H1 (cell line): Measurements from ENCODE around the gene SMAD1. TPM values are rescaled to one million over a fixed set of nuclear protein-coding genes. Genes with fewer than 3 reads are reported as not detected.

Source experiments
- CTCF ChIA-PET: fragments of 300-600 bp; sonication (Branson Sonifier 250); formaldehyde crosslinking; loops from one replicate; lab custom pipeline; 2021; ENCODE audit not compliant: partially characterized antibody; lab: Charles Lee
- POLR2A ChIA-PET: fragments of 300-600 bp; sonication (Branson Sonifier 250); formaldehyde crosslinking; loops from one replicate; lab custom pipeline; 2021; ENCODE audit warnings: inconsistent platforms; ENCODE audit not compliant: partially characterized antibody; lab: Charles Lee
- DNase-seq, 2 experiments: peaks; one replicate each; pipeline versions ENCODE4 v3.0.0 to v3.0.0-alpha.2; 2010 to 2022; ENCODE audit warnings: low spot score in 2 of 2, low read depth in 1 of 2, mixed read lengths in 1 of 2
- FAIRE-seq: peaks from 2 replicates; lab custom pipeline; 2011; peaks lifted over from hg19 to GRCh38; lab: Jason Lieb, UNC
- H2AFZ ChIP-seq: 2 replicates; pipeline ENCODE4 v1.8.1; 2012; ENCODE audit warnings: low read length, inconsistent platforms
- H2AK5ac ChIP-seq: 2 replicates; pipeline ENCODE4 v1.6.1; 2013; ENCODE audit warnings: low read depth, low read length
- H2BK120ac ChIP-seq: replicated peaks from 2 replicates; pipeline ENCODE3; 2013; ENCODE audit warnings: low read depth, low read length, inconsistent platforms
- H2BK12ac ChIP-seq: 2 replicates; pipeline ENCODE4 v1.6.1; 2013; ENCODE audit warnings: low read depth, low read length
- H2BK15ac ChIP-seq: 2 replicates; pipeline ENCODE4 v1.6.1; 2013; ENCODE audit warnings: low read length
- H2BK20ac ChIP-seq: 2 replicates; pipeline ENCODE4 v1.6.1; 2013; ENCODE audit warnings: low read length
- H2BK5ac ChIP-seq: 2 replicates; pipeline ENCODE4 v1.6.1; 2013; ENCODE audit warnings: low read depth, low read length
- H3K14ac ChIP-seq: 2 replicates; pipeline ENCODE4 v1.6.1; 2013; ENCODE audit warnings: inconsistent platforms; ENCODE audit not compliant: insufficient read length
- H3K18ac ChIP-seq: 2 replicates; pipeline ENCODE4 v1.6.1; 2013; ENCODE audit warnings: low read length; ENCODE audit errors: extremely low read depth
- H3K23ac ChIP-seq: 2 replicates; pipeline ENCODE4 v1.6.1; 2013; ENCODE audit warnings: inconsistent platforms; ENCODE audit not compliant: insufficient read length
- H3K23me2 ChIP-seq: 2 replicates; pipeline ENCODE4 v1.6.1; 2013; ENCODE audit warnings: low read depth, low read length
- H3K27ac ChIP-seq: 2 replicates; pipeline ENCODE4 v1.6.1; 2011; ENCODE audit warnings: low read depth, low read length, inconsistent platforms
- H3K27me3 ChIP-seq, 4 experiments: replicated peaks in 1 of 4; 1 replicate in 1 of 4; 2 replicates in 3 of 4; pipeline versions ENCODE4 v1.6.1 to v1.8.1; 2011 to 2013; ENCODE audit warnings: low read length in 3 of 4, mild to moderate bottlenecking in 3 of 4, inconsistent platforms in 2 of 4, mixed read lengths in 2 of 4, moderate library complexity in 1 of 4; ENCODE audit not compliant: control insufficient read depth in 3 of 4, insufficient read depth in 3 of 4; ENCODE audit errors: extremely low read depth in 1 of 4
- H3K36me3 ChIP-seq, 4 experiments: 2 replicates each; pipeline versions ENCODE4 v1.6.1 to v1.8.1; 2011 to 2013; ENCODE audit warnings: mild to moderate bottlenecking in 4 of 4, low read length in 3 of 4, moderate library complexity in 2 of 4, control low read depth in 1 of 4, inconsistent platforms in 1 of 4; ENCODE audit not compliant: insufficient read depth in 4 of 4, control insufficient read depth in 2 of 4
- H3K4ac ChIP-seq: replicated peaks from 2 replicates; pipeline ENCODE3; 2013; ENCODE audit warnings: low read length, low read depth, mixed read lengths, inconsistent platforms; ENCODE audit not compliant: insufficient read length
- H3K4me1 ChIP-seq, 4 experiments: replicated peaks in 1 of 4; 1 replicate in 1 of 4; 2 replicates in 3 of 4; pipeline versions ENCODE4 v1.6.1 to v1.8.1; 2011 to 2013; ENCODE audit warnings: low read length in 3 of 4, inconsistent platforms in 2 of 4, mixed read lengths in 1 of 4; ENCODE audit not compliant: insufficient read depth in 4 of 4, control insufficient read depth in 3 of 4
- H3K4me2 ChIP-seq, 2 experiments: 2 replicates each; pipeline versions ENCODE4 v1.6.1 to v1.8.1; 2011 to 2013; ENCODE audit warnings: low read depth in 2 of 2, low read length in 2 of 2, control low read depth in 1 of 2, inconsistent platforms in 1 of 2, mild to moderate bottlenecking in 1 of 2; ENCODE audit not compliant: insufficient read depth in 1 of 2
- H3K4me3 ChIP-seq, 4 experiments: fragments of 200-600, 300-600 bp in 1 of 4; sonication (generic), shearing (Covaris generic), sonication (Bioruptor Twin) in 1 of 4; 2 replicates each; pipeline versions ENCODE4 v1.5.1 to v1.8.1; 2011 to 2016; ENCODE audit warnings: low read length in 4 of 4, low read depth in 3 of 4, control low read depth in 2 of 4, inconsistent platforms in 2 of 4, mild to moderate bottlenecking in 2 of 4, mixed read lengths in 1 of 4, moderate library complexity in 1 of 4; ENCODE audit not compliant: insufficient read depth in 2 of 4; ENCODE audit errors: extremely low read depth in 1 of 4
- H3K56ac ChIP-seq: replicated peaks from 2 replicates; pipeline ENCODE3; 2013; ENCODE audit warnings: low read depth, mild to moderate bottlenecking, mixed read lengths, low read length, inconsistent platforms; ENCODE audit not compliant: insufficient read length
- H3K79me1 ChIP-seq: 2 replicates; pipeline ENCODE4 v1.6.1; 2013; ENCODE audit warnings: low read depth, low read length, control low read depth
- H3K79me2 ChIP-seq, 2 experiments: 2 replicates each; pipeline versions ENCODE4 v1.6.1 to v1.8.1; 2012 to 2013; ENCODE audit warnings: low read length in 2 of 2, mild to moderate bottlenecking in 2 of 2, inconsistent platforms in 1 of 2; ENCODE audit not compliant: insufficient read depth in 2 of 2, control insufficient read depth in 1 of 2
- H3K9ac ChIP-seq, 4 experiments: replicated peaks in 1 of 4; 1 replicate in 1 of 4; 2 replicates in 3 of 4; pipeline versions ENCODE4 v1.6.1 to v1.8.1; 2011 to 2013; ENCODE audit warnings: low read depth in 3 of 4, low read length in 3 of 4, control low read depth in 2 of 4, mild to moderate bottlenecking in 2 of 4, moderate library complexity in 2 of 4, inconsistent platforms in 1 of 4; ENCODE audit errors: extremely low read depth in 1 of 4
- H3K9me3 ChIP-seq, 2 experiments: 2 replicates each; pipeline versions ENCODE4 v1.6.1 to v1.8.1; 2012 to 2013; ENCODE audit warnings: mild to moderate bottlenecking in 2 of 2, moderate library complexity in 2 of 2, control low read depth in 1 of 2, inconsistent platforms in 1 of 2, low read depth in 1 of 2, low read length in 1 of 2, mixed read lengths in 1 of 2; ENCODE audit not compliant: insufficient read depth in 2 of 2
- H4K20me1 ChIP-seq, 2 experiments: replicated peaks in 1 of 2; 2 replicates each; pipeline versions ENCODE3 to v1.8.1; 2011 to 2013; ENCODE audit warnings: inconsistent platforms in 2 of 2, low read length in 2 of 2, mild to moderate bottlenecking in 1 of 2; ENCODE audit not compliant: insufficient read depth in 2 of 2, control insufficient read depth in 1 of 2
- H4K5ac ChIP-seq: 2 replicates; pipeline ENCODE4 v1.6.1; 2013; ENCODE audit warnings: low read length, low read depth, mixed read lengths, inconsistent platforms; ENCODE audit not compliant: insufficient read length
- H4K8ac ChIP-seq: 2 replicates; pipeline ENCODE4 v1.8.0; 2013; ENCODE audit warnings: mild to moderate bottlenecking, moderate library complexity, low read length, inconsistent platforms; ENCODE audit not compliant: insufficient read depth; ENCODE audit errors: extremely low read depth
- H4K91ac ChIP-seq: replicated peaks from 2 replicates; pipeline ENCODE3; 2013; ENCODE audit warnings: low read length, mixed read lengths, inconsistent platforms; ENCODE audit not compliant: insufficient read length
- HDAC6 ChIP-seq: IDR thresholded peaks from one replicate; pipeline ENCODE4 v1.7.1; 2012; ENCODE audit warnings: low read depth, mild to moderate bottlenecking, inconsistent platforms, low read length, moderate library complexity
- TAF7 ChIP-seq: optimal IDR thresholded peaks from 2 replicates; pipeline ENCODE3; 2011; ENCODE audit warnings: low read depth, mild to moderate bottlenecking, inconsistent platforms, low read length, moderate library complexity, borderline replicate concordance
- whole genome bisulfite sequencing, 2 experiments: shearing (Covaris generic) in 1 of 2; methylation state at CpG; one replicate each; pipeline versions ENCODE4 v1.1.6 to v1.1.7; 2013 to 2015; ENCODE audit warnings: low lambda C conversion rate in 2 of 2, mixed read lengths in 2 of 2, inconsistent platforms in 1 of 2, low coverage in 1 of 2, missing lambda C conversion rate in 1 of 2; ENCODE audit not compliant: insufficient replicate concordance in 2 of 2, insufficient coverage in 1 of 2, insufficient read length in 1 of 2; ENCODE audit errors: extremely low coverage in 1 of 2, missing lambda C conversion rate in 1 of 2; 5-methylcytosine and 5-hydroxymethylcytosine counted together
- polyA plus RNA-seq, 7 experiments: library from polyadenylated mRNA; depleted of rRNA in 3 of 7; stranded (reverse) in 5 of 7; unstranded in 2 of 7; fragments of >200 nt in 5 of 7; fragments of 200-250 nt in 2 of 7; gene quantifications; 1 replicate in 5 of 7; 2 replicates in 1 of 7; 4 replicates in 1 of 7; pipeline versions ENCODE4 v1.2.1 to v1.2.3, GENCODE V29; 2011 to 2013; ENCODE audit warnings: missing spikeins in 2 of 7, mixed read lengths in 2 of 7
- total RNA-seq: library from RNA; stranded (reverse); fragmentation: NEBNext Ultra II Directional; extraction: Animal tissue kit (Norgen Biotek cat#: 25700); gene quantifications from 2 replicates; pipeline ENCODE4 v1.2.1, GENCODE V29; 2021

The SMAD1 gene
- total and polyA plus RNA-seq, 2 of the 8 experiments (the other 6 are each of a cell fraction or from before 2014, with no cell fraction given) = 22.6 to 25.3 TPM

GRCh38 chr4:145483514-145483913 is 1.9 kb downstream of the SMAD1 start:
- ChIA-PET POLR2A (no interaction called here), CTCF (no interaction called here)
- H2AK5ac ChIP-seq = no peak overlapping the region
- peaks cover 0 to 56% of the 10 kb centered on the region in 2 experiments; a peak in 3 of 4 replicates for H3K79me2 ChIP-seq
- H4K8ac ChIP-seq = no peak overlapping the region
- H2BK120ac ChIP-seq = no peak overlapping the region
- H3K4ac ChIP-seq = no peak overlapping the region
- DNase-seq (no peak), FAIRE-seq (no peak)
- no peak overlapping the region for H2AFZ ChIP-seq
- H3K18ac ChIP-seq = no peak overlapping the region
- no peak overlapping the region for H3K27ac ChIP-seq
- H3K9ac ChIP-seq = no peak overlapping the region
- no peak overlapping the region for H2BK12ac ChIP-seq
- H3K27me3 ChIP-seq = no peaks in the 10 kb centered on the region; a peak in 1 of 7 replicates
- H2BK5ac ChIP-seq = no peak overlapping the region
- H3K23ac ChIP-seq = no peak overlapping the region
- no peak overlapping the region for H4K5ac ChIP-seq
- H3K36me3 ChIP-seq = no peaks in the 10 kb centered on the region; a peak in 1 of 8 replicates
- H3K79me1 ChIP-seq = no peaks in the 10 kb centered on the region; the same call in 1 of the 2 replicates
- WGBS, 2 experiments = 45% methylated on average over 3 of the region's 3 CpGs; no CpG with 5 or more reads in 1 of the 2 experiments
- H3K23me2 ChIP-seq = peaks cover 11% of the 10 kb centered on the region
- peaks cover 0 to 9% (median 2%) of the 10 kb centered on the region in 4 experiments; a peak in 5 of 7 replicates for H3K4me1 ChIP-seq
- H2BK15ac ChIP-seq = no peak overlapping the region
- no peak overlapping the region for H2BK20ac ChIP-seq
- no peak overlapping the region for H4K91ac ChIP-seq
- peak overlapping the region; percentile 85 to 97 for H3K4me2 ChIP-seq
- H3K9me3 ChIP-seq = no peaks in the 10 kb centered on the region
- no peaks in the 10 kb centered on the region for H4K20me1 ChIP-seq
- TF ChIP-seq HDAC6 = no peak
- TF ChIP-seq TAF7 = no peak
- peak overlapping the region; percentile 80 to 95 (median 87); a peak in 6 of 8 replicates for H3K4me3 ChIP-seq
- H3K56ac ChIP-seq = no peak overlapping the region
- H3K14ac ChIP-seq = no peak overlapping the region
